CD4-positive, alpha-beta T cell (primary cell): Measurements from ENCODE around the gene CPNE8. TPM values are rescaled to one million over a fixed set of nuclear protein-coding genes. Genes with fewer than 3 reads are reported as not detected.

Source experiments
- ATAC-seq: fragments of 200-7000 bp; cut with Tn5 transposase; one replicate; pipeline ENCODE4 v1.10.0; 2022; ENCODE audit warnings: mild to moderate bottlenecking; ENCODE audit not compliant: poor library complexity
- CTCF ChIA-PET: fragments of 350-600 bp; sonication (Branson Sonifier 250); formaldehyde crosslinking; loops from one replicate; lab custom pipeline; 2021; ENCODE audit warnings: antibody characterized with exemption, inconsistent platforms; lab: Charles Lee
- POLR2A ChIA-PET: fragments of 350-600 bp; sonication (Branson Sonifier 250); formaldehyde crosslinking; loops from one replicate; lab custom pipeline; 2021; ENCODE audit warnings: antibody characterized with exemption, inconsistent platforms; lab: Charles Lee
- DNase-seq, 14 experiments: peaks; one replicate each; pipeline ENCODE4 v3.0.0-alpha.2; 2013 to 2020; ENCODE audit warnings: mixed read lengths in 2 of 14
- H3K27ac ChIP-seq, 2 donors: one replicate each; pipeline versions ENCODE4 v1.5.1 to v1.7.0; 2013; ENCODE audit warnings: low read length in 2 of 2, low read depth in 1 of 2, mild to moderate bottlenecking in 1 of 2
- H3K27me3 ChIP-seq, 2 experiments: 1 replicate in 1 of 2; 2 replicates in 1 of 2; pipeline versions ENCODE4 v1.6.1 to v1.7.0; 2013; ENCODE audit warnings: low read length in 2 of 2, control low read depth in 1 of 2, mild to moderate bottlenecking in 1 of 2, moderate library complexity in 1 of 2; ENCODE audit not compliant: insufficient read depth in 2 of 2, control insufficient read depth in 1 of 2
- H3K36me3 ChIP-seq: one replicate; pipeline ENCODE4 v1.6.1; 2013; ENCODE audit warnings: low read length, control low read depth; ENCODE audit not compliant: insufficient read depth
- H3K4me1 ChIP-seq: one replicate; pipeline ENCODE4 v1.6.1; 2013; ENCODE audit warnings: low read length, control low read depth; ENCODE audit not compliant: insufficient read depth
- H3K4me3 ChIP-seq: one replicate; pipeline ENCODE4 v1.5.1; 2013; ENCODE audit warnings: mild to moderate bottlenecking, low read length, moderate library complexity
- H3K9me3 ChIP-seq, 2 experiments: 1 replicate in 1 of 2; 2 replicates in 1 of 2; pipeline versions ENCODE4 v1.6.1 to v1.7.0; 2013; ENCODE audit warnings: low read length in 2 of 2, mild to moderate bottlenecking in 2 of 2, control low read depth in 1 of 2, moderate library complexity in 1 of 2; ENCODE audit not compliant: control insufficient read depth in 1 of 2, insufficient read depth in 1 of 2
- H3K27ac Mint-ChIP-seq: one replicate; pipeline ENCODE4 v1.8.0; 2020; ENCODE audit warnings: mixed read lengths
- H3K27me3 Mint-ChIP-seq: one replicate; pipeline ENCODE4 v1.8.0; 2021; ENCODE audit warnings: mixed read lengths
- H3K36me3 Mint-ChIP-seq: one replicate; pipeline ENCODE4 v1.8.0; 2021; ENCODE audit warnings: low read depth, mixed read lengths
- H3K4me1 Mint-ChIP-seq: one replicate; pipeline ENCODE4 v1.8.0; 2021; ENCODE audit warnings: low read depth, mixed read lengths
- H3K4me3 Mint-ChIP-seq: one replicate; pipeline ENCODE4 v1.8.0; 2020; ENCODE audit warnings: mild to moderate bottlenecking, mixed read lengths
- H3K9me3 Mint-ChIP-seq: one replicate; pipeline ENCODE4 v1.8.0; 2020; ENCODE audit warnings: mixed read lengths
- CTCF ChIP-seq: fragments of 200-600 bp; IDR thresholded peaks from one replicate; pipeline ENCODE4 v1.8.0; 2022; ENCODE audit warnings: antibody characterized with exemption, mild to moderate bottlenecking
- intact Hi-C, 2 experiments: fragments of 100-400 bp; cut with DNase I in 1 of 2; cut with micrococcal nuclease in 1 of 2; formaldehyde crosslinking; loops; one replicate each; pipeline versions ENCODE4 v1.15.1 to v1.9.0; 2023 to 2025; cut with DNase I, micrococcal nuclease
- total RNA-seq, 174 experiments: library from RNA in 2 of 174; stranded (reverse) in 2 of 174; gene quantifications; one replicate each; pipeline ENCODE4 v1.2.3 and lab custom pipeline; 2021 to 2026

CPNE8 gene
- total RNA-seq, 2 experiments from 2014 or later: 2.7 to 3.6 TPM

- peaks cover 22% of the 10 kb centered on the region for H3K9me3 Mint-ChIP-seq
- H3K4me1 Mint-ChIP-seq: no peaks in the 10 kb centered on the region
- no peak for ATAC-seq
- no peaks in the 10 kb centered on the region for H3K27me3 ChIP-seq
- H3K4me3 ChIP-seq: no peak overlapping the region
- no peak overlapping the region for H3K27ac ChIP-seq
- H3K27me3 Mint-ChIP-seq: no peaks in the 10 kb centered on the region
- DNase-seq: no peak
- H3K27ac Mint-ChIP-seq: no peak overlapping the region
- no peaks in the 10 kb centered on the region for H3K9me3 ChIP-seq
- ChIA-PET POLR2A (no interaction called here), CTCF (no interaction called here)
- TF ChIP-seq CTCF: no peak
- intact Hi-C loops: no loop called here
- H3K36me3 ChIP-seq: no peaks in the 10 kb centered on the region
- H3K36me3 Mint-ChIP-seq: peaks cover 43% of the 10 kb centered on the region
- no peaks in the 10 kb centered on the region for H3K4me1 ChIP-seq
- H3K4me3 Mint-ChIP-seq: no peak overlapping the region
These were observed 123.0 kb downstream of the CPNE8 start for GRCh38 chr12:38782359-38782758.

- H3K9me3 ChIP-seq: no peaks in the 10 kb centered on the region
- no peaks in the 10 kb centered on the region for H3K36me3 ChIP-seq
- H3K4me3 ChIP-seq: no peak overlapping the region
- Mint-ChIP-seq H3K4me3 (no peak overlapping the region), H3K9me3 (peaks cover 15% of the 10 kb centered on the region), H3K4me1 (peaks cover 4% of the 10 kb centered on the region), H3K27me3 (no peaks in the 10 kb centered on the region), H3K27ac (no peak overlapping the region), H3K36me3 (peaks cover 14% of the 10 kb centered on the region)
- no peak for DNase-seq
- no peaks in the 10 kb centered on the region for H3K4me1 ChIP-seq
- no peaks in the 10 kb centered on the region for H3K27me3 ChIP-seq
- no peak for TF ChIP-seq CTCF
- intact Hi-C loops: no loop called here
- ChIA-PET CTCF (no interaction called here), POLR2A (no interaction called here)
- no peak overlapping the region for H3K27ac ChIP-seq
- no peak for ATAC-seq
These were observed 128.7 kb downstream of the CPNE8 start for GRCh38 chr12:38776647-38777046.

GRCh38 chr12:38775457-38775856, 129.9 kb downstream of the CPNE8 start:
- DNase-seq (no peak), ATAC-seq (no peak)
- no peak overlapping the region for H3K27ac ChIP-seq
- no peaks in the 10 kb centered on the region for H3K27me3 ChIP-seq
- intact Hi-C loops: no loop called here
- Mint-ChIP-seq H3K27me3 (no peaks in the 10 kb centered on the region), H3K4me3 (no peak overlapping the region), H3K36me3 (peaks cover 12% of the 10 kb centered on the region), H3K27ac (no peak overlapping the region), H3K9me3 (peaks cover 9% of the 10 kb centered on the region), H3K4me1 (peaks cover 5% of the 10 kb centered on the region)
- no peaks in the 10 kb centered on the region for H3K4me1 ChIP-seq
- ChIA-PET CTCF (interaction anchor here (0.6 kb wide), 1 partner anchor 128 kb away, joined by 3 read pairs; no protein-coding TSS in a partner anchor), POLR2A (no interaction called here)
- no peak overlapping the region for H3K4me3 ChIP-seq
- H3K36me3 ChIP-seq: no peaks in the 10 kb centered on the region
- TF ChIP-seq CTCF: no peak
- no peaks in the 10 kb centered on the region for H3K9me3 ChIP-seq
